SK-N-SH (cell line): ENCODE measurements around the gene OVOL1.

Experiments used
- CHD2 ChIP-seq: fragments of 150-350 bp; IDR thresholded peaks from 2 replicates; pipeline ENCODE4 v1.6.1; 2018; ENCODE audit warnings: low read length; ENCODE audit not compliant: partially characterized antibody
- REST ChIP-seq: IDR thresholded peaks from 2 replicates; pipeline ENCODE4 v1.6.1; 2012; ENCODE audit warnings: mild to moderate bottlenecking, low read depth, low read length, moderate library complexity
- RFX5 ChIP-seq: IDR thresholded peaks from 2 replicates; pipeline ENCODE4 v1.6.1; 2012; ENCODE audit warnings: mild to moderate bottlenecking, improper control_type of control experiment, low read length
- SIN3A ChIP-seq: IDR thresholded peaks from 2 replicates; pipeline ENCODE4 v1.6.1; 2012; ENCODE audit warnings: low read depth, mild to moderate bottlenecking, low read length, moderate library complexity, borderline replicate concordance
- TCF12 ChIP-seq: IDR thresholded peaks from 2 replicates; pipeline ENCODE4 v1.4.0; 2012
- USF2 ChIP-seq: fragments of 150-350 bp; IDR thresholded peaks from 2 replicates; pipeline ENCODE4 v1.6.1; 2017; ENCODE audit warnings: antibody characterized with exemption, low read length, low read depth, borderline replicate concordance
- YY1 ChIP-seq: IDR thresholded peaks from 2 replicates; pipeline ENCODE4 v1.4.0; 2012; ENCODE audit warnings: low read depth, mild to moderate bottlenecking
- TF ChIP-seq, protein P1 (sequence below): fragments of 200-600 bp; sonication (generic); IDR thresholded peaks from 2 replicates; pipeline ENCODE4 v1.6.1; 2017; ENCODE audit warnings: antibody characterized with exemption, mild to moderate bottlenecking, moderate library complexity

GRCh38 chr11:65776196-65776595, 10.7 kb upstream of the OVOL1 start:
- no peak for TF ChIP-seq SIN3A
- TF ChIP-seq, protein P1, sequence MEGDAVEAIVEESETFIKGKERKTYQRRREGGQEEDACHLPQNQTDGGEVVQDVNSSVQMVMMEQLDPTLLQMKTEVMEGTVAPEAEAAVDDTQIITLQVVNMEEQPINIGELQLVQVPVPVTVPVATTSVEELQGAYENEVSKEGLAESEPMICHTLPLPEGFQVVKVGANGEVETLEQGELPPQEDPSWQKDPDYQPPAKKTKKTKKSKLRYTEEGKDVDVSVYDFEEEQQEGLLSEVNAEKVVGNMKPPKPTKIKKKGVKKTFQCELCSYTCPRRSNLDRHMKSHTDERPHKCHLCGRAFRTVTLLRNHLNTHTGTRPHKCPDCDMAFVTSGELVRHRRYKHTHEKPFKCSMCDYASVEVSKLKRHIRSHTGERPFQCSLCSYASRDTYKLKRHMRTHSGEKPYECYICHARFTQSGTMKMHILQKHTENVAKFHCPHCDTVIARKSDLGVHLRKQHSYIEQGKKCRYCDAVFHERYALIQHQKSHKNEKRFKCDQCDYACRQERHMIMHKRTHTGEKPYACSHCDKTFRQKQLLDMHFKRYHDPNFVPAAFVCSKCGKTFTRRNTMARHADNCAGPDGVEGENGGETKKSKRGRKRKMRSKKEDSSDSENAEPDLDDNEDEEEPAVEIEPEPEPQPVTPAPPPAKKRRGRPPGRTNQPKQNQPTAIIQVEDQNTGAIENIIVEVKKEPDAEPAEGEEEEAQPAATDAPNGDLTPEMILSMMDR, result no peak
- no peak for TF ChIP-seq YY1
- TF ChIP-seq TCF12, result no peak
- TF ChIP-seq CHD2, result no peak
- TF ChIP-seq RFX5, result no peak
- TF ChIP-seq REST, result no peak
- TF ChIP-seq USF2, result no peak
